GM21447 (cell line): ENCODE results near the gene KAT2B.

Experiments used
- ATAC-seq: cut with Tn5 transposase; IDR thresholded peaks from one replicate; pipeline ENCODE4 v1.9.1; 2021; ENCODE audit not compliant: unreplicated experiment

KAT2B gene

GRCh38 chr3:20064796-20065564 is 24.7 kb downstream of the KAT2B start:
- no peak for ATAC-seq

GRCh38 chr3:20066079-20066478 is 25.8 kb downstream of the KAT2B start:
- no peak for ATAC-seq

DNA sequence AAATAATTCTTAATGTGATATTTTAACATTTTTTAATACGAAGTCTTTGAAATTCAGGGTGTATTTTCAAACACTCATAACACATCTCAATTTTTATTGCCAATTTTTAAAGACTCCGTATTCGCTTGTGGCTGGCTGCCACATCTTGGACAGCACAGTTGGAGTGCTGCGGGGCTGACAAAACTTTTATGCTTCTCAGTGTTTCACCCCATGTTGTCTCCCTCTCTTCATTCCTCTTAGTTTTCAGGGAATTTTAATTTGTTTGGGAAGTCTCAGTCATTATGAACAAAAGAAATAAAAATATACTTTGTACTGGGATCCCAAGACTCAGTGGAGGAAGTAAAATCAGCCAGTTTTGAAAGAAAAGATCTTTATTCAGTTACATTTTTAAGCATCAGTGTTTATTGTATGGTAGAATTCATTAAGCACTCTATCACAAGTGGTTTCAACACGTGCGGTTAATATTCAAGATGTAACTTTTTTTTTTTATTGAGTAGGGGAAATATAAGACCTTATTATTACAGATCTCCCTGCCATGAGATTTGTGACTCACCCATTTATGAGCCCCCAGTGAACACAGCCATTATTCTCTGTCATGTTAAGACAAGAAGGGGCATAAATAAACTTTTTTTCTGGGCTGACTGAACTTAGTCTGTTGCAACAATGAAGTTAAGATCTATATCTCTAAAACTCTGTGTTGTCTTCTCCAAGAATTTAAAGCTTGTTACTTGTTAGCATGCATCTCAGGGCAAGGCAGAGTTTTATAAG is 26.8 kb downstream of the KAT2B start:
- ATAC-seq = no peak

DNA sequence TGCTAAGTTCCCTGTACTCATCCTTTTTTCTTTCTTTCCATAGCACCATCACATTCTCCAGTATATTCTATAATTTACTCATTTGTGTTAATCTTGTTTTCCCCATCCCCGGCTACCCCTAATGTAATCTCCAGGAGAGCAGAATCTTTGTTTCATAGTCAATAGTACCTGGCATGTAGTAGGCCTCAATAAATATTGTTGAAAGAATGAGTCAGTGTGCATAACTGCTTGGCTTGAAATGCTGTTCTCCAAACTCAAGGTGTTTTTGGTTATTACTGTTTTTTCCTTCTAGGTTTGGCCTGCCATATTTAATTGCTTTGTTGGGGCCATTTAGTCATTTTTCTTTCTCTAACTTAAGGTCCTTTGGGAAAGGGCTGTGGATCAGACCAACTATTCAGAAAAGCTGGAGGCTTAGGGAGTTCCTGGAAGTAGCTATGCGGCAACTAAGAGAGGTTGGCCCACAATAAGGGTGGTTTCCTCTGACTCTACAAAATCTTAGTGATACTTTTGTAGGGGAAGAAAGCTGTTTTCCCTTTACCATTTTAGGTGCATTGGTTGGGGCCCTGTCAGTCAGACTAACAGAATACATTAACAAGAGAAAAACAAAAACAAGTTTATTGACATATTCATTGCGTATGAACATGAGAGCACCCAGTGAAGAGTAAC is 28.4 kb downstream of the KAT2B start:
- ATAC-seq = no peak

DNA sequence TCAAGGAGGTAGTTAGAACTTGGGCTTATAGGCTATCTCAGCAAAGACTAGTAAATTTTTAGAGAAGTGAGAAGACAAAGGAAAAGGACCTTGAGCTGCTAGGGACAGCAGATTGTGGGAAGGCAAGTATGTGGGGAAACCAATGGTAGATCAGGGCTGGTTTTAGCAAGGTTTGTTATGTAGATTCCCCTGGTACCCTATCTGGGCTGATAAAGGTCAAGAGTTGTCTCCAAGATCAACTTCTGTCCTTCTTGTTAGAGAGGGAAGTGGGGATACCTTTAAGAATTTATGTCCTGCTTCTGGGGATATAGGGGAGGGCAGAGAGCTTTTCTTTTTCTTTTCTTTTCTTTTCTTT is 28.9 kb downstream of the KAT2B start:
- no peak for ATAC-seq

GRCh38 chr3:20071175-20071574 is 30.9 kb downstream of the KAT2B start:
- ATAC-seq = no peak

- no peak for ATAC-seq
Measured at GRCh38 chr3:20072422-20072821, 32.2 kb downstream of the KAT2B start.

DNA sequence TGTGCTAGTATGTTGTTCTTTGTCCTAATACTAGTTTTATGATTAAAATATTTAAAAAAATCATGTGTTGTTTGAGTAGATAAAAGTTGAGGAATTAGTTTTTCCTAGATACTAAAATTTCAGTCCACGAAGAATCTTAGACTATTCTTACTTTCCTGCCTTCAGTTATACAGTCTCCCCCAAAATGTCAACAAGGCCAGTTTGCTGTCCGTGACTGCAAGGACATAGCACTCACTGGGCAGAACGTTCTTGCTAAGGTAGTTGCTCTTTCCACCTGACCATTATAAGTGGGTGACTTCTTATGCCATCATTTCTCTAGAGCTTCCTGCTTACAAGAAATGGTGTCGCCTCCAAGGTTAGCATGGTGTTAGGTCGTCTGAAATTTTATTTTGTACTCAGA is 32.8 kb downstream of the KAT2B start:
- ATAC-seq = no peak

DNA sequence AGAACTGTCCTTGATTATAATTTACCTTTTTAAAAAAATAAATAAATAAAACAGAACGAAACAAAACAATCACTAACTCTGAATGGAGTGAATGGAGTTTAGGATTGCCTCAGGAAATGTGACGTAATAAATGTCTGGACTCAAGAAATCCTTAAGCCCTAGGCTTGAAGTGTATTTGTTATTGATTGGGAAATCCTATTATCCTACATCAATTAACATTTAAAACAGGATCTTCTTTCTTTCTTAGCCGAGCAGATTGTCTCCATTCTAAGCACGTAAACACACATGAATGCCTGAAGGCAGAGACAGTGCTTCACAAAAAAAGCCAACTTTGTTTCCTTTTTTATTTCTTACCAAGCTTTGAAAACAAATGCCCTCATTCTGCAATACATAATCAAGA is 33.4 kb downstream of the KAT2B start:
- ATAC-seq = no peak

DNA sequence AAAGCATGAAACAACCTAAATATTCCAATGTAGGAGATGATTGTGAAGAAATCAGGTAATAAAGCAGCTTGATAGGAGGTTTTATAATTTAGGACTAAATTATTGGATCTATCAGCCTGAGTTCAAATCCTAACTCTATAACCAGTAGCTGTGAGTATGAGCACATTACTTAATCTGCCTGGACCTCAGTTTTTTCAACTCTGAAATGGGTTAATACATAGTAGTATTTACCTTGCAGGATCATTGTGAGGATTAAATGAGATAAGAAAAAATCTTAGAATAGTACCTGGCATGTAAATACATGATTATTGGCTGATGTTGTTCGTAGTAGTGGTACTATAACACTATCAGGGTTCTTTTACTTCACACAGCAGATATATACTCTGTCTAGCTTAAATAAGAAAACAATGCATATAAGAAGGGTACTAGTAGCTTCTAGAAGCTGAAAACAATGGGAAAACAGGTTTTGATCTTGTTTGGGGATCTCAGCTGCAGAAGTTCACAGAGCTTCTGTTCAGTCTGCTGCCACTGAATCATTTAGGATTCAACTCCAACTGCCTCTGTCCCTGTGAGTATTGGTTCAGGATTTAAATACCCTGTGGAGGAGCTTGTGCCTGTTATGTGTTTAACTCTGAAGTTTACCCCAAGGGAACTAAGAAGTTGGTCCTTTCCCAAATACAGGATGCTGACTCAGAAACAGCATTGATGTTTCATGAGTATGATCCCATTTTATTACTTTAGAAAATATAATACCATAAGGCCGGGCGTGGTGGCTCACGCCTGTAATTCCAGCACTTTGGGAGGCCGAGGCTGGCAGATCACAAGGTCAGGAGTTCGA is 34.2 kb downstream of the KAT2B start:
- ATAC-seq = no peak

GRCh38 chr3:20075197-20075596 is 35.0 kb downstream of the KAT2B start:
- ATAC-seq = no peak

DNA sequence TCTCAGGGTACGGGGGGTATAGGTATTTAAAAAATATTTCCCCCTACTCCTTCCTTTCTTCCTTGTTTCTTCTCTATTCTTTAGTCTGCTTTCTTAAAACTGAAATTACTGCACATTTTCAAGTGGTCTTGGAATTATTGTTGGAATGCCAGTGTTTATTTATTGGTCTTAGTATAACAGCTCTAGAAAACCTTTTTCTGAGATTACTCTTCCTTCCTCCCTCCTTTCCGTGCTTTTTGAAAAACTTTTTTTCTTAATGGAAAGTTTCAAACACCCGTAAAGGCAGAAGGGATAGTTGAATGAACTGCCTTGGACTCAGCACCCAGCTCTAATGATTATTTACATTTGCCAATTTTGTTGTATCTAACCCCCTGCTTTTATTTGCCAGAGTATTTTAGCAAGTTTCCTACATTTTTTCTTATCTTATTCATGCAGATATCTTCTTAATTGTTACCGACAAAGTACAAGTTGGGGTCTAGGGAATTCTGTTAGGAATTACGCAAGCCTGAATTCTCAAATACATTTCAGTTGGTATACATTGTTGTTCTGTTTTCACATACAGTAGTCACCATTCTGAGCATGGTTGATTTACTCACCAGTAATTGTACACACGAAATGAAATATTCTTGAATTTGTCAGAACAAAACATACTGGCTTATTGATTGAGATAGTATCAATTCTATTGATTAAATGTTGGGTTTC is 36.2 kb downstream of the KAT2B start:
- ATAC-seq = no peak

DNA sequence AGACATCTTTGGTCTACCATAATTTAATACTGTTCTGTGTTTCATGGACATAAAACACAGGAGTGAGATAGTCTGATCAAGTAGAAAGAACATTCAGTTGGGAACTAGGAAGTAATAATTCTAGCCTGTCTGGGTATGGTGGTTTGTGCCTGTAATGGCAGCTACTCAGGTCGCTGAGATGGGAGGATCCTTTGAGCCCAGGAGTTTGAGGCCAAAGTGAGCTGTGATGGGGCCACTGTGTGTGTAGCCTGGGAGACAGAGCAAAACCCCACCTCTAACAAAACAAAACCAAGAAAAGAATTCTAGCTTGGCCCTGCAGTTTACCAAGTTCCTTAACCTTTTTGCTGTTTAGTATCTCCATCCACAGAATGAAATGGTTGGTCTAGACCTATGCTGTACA is 36.8 kb downstream of the KAT2B start:
- no peak for ATAC-seq

GRCh38 chr3:20078194-20078714 is 38.0 kb downstream of the KAT2B start:
- no peak for ATAC-seq

- no peak for ATAC-seq
Measured at GRCh38 chr3:20079621-20080020, 39.4 kb downstream of the KAT2B start.

- peak; percentile 93 for ATAC-seq
Measured at GRCh38 chr3:20080956-20081554, 40.8 kb downstream of the KAT2B start.

DNA sequence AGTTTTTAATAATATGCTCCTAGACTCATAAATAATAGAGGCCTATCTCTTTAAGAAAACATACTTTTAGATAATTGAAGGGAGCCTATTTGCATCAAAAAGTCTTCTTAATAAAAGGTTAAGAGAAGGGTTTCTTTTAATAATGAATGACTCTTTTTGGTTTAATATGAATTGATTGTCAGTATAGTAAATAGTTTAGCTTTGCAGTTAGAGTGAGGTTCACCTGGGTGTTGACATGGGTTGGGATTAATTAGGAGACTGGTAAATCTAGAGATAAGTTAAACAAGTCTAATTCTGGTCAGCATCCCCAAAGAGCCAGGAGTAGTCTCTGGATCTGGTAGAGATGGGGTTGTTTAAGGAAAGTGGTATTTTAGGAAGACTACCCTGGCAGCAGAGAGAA is 43.0 kb downstream of the KAT2B start:
- ATAC-seq = no peak

DNA sequence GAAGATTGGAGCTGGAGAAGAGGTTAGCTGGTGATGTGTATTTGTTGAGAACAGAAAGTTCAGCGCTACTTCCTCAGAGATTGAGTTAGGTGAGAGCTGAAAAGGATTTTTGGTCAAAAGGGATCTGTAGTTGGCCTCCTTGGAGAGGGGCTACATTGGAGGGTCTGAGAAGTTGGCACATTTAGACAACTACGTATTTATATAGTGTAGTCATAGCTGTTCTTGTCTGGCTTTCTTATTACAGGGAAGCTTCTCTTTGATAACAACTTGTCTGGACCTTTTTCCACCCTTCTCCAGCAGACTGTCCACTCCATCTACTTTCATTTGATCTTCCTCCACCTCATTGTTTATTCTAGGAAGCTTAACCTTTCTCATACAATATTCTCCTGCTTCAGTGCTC is 43.7 kb downstream of the KAT2B start:
- no peak for ATAC-seq

GRCh38 chr3:20091331-20092047 is 51.2 kb downstream of the KAT2B start:
- no peak for ATAC-seq
